ENCODE measurements around the gene ALKAL2. TPM values are rescaled to one million over a fixed set of nuclear protein-coding genes. Genes with fewer than 3 reads are reported as not detected.

Gene ALKAL2
- total and polyA plus RNA-seq, 10 of the 15 experiments (the other 5 are each of a cell fraction or from before 2014, with no cell fraction given), result 0.11 to 0.29 (median 0.11) TPM; not detected in 7

DNA sequence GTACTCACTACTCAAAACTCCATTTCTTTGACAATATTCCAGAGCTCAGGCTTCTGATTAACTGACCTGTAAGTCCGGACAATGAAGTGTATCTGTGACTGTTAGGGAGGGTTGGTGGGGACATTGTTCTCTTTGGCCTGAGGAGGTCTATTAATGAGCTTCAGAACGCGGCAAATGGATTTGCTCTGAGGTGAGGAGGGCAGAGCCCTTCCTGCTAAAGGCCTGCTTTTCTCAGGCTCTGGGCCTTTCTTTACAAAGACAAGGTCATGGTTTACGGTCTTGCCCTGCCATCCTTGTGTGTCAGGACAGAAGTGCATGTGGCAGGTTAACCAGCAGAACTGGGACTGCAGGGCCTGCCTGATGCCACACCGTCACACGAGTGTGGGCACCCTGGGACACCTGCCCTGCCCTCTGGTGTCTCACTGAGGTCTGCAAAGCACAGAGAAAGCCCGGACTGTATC lies 7.2 kb downstream of the ALKAL2 start:
- Histone ChIP-seq H3K36me3 (ENCODE audit: control insufficient read depth in 2 of 2, insufficient read depth in 2 of 2, low read length in 1 of 2) (peaks cover 26 to 34% of the 10 kb centered on the region in 2 experiments), H3K27ac (ENCODE audit: control insufficient read depth, insufficient read depth) (no peak overlapping the region), H3K27me3 (replicated peaks in 1 of 2; ENCODE audit: control insufficient read depth in 2 of 2, insufficient read depth in 2 of 2, low read length in 1 of 2) (no peaks in the 10 kb centered on the region), H3K79me2 (ENCODE audit: control insufficient read depth, insufficient read depth, low read length) (no peaks in the 10 kb centered on the region; the same call in 1 of the 2 replicates), H2AFZ (ENCODE audit: control insufficient read depth, low read depth, low read length) (no peak overlapping the region), H4K20me1 (ENCODE audit: control insufficient read depth, insufficient read depth) (no peaks in the 10 kb centered on the region), H3K4me1 (ENCODE audit: control insufficient read depth, insufficient read depth, low read length) (peaks cover 1% of the 10 kb centered on the region), H3K9me3 (replicated peaks; ENCODE audit: control insufficient read depth, insufficient read depth, low read length) (no peaks in the 10 kb centered on the region), H3K4me3 (no peak overlapping the region), H3K9ac (ENCODE audit: control insufficient read depth, insufficient read depth, low read length) (no peak overlapping the region), H3K4me2 (ENCODE audit: control insufficient read depth, insufficient read depth) (no peak overlapping the region)
- CTCF ChIA-PET, result interaction anchor here (0.8 to 1.3 kb wide), 2 partner anchors 9 to 22 kb away, joined by 3 to 5 read pairs; no protein-coding TSS in a partner anchor
- FAIRE-seq, result no peak
- in situ Hi-C loops (cut with MboI), result no loop called here
- TF ChIP-seq SMARCA5 (IDR thresholded peaks at IDR 0.05) (no peak), ZNF217 (IDR thresholded peaks at IDR 0.05) (no peak), ESRRA (IDR thresholded peaks at IDR 0.05; ENCODE audit: low read length) (no peak), MEF2B (IDR thresholded peaks at IDR 0.05; ENCODE audit: partially characterized antibody, poor library complexity, severe bottlenecking) (no peak), ZSCAN29 (IDR thresholded peaks at IDR 0.05) (no peak), KDM1A (IDR thresholded peaks at IDR 0.05; ENCODE audit: borderline replicate concordance) (no peak)
- TF ChIP-seq, protein P1, sequence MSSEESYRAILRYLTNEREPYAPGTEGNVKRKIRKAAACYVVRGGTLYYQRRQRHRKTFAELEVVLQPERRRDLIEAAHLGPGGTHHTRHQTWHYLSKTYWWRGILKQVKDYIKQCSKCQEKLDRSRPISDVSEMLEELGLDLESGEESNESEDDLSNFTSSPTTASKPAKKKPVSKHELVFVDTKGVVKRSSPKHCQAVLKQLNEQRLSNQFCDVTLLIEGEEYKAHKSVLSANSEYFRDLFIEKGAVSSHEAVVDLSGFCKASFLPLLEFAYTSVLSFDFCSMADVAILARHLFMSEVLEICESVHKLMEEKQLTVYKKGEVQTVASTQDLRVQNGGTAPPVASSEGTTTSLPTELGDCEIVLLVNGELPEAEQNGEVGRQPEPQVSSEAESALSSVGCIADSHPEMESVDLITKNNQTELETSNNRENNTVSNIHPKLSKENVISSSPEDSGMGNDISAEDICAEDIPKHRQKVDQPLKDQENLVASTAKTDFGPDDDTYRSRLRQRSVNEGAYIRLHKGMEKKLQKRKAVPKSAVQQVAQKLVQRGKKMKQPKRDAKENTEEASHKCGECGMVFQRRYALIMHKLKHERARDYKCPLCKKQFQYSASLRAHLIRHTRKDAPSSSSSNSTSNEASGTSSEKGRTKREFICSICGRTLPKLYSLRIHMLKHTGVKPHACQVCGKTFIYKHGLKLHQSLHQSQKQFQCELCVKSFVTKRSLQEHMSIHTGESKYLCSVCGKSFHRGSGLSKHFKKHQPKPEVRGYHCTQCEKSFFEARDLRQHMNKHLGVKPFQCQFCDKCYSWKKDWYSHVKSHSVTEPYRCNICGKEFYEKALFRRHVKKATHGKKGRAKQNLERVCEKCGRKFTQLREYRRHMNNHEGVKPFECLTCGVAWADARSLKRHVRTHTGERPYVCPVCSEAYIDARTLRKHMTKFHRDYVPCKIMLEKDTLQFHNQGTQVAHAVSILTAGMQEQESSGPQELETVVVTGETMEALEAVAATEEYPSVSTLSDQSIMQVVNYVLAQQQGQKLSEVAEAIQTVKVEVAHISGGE (CRISPR knock-in tag; IDR thresholded peaks at IDR 0.05), result no peak
- 90% methylated on average over 7 of the region's 7 CpGs for WGBS (ENCODE audit: insufficient coverage, insufficient replicate concordance, low lambda C conversion rate, missing lambda C conversion rate)
- SMC1A ChIA-PET (ENCODE audit: uncharacterized antibody, unreplicated experiment), result interaction anchor here (0.9 kb wide), 1 partner anchor 13 kb away, joined by 3 read pairs; no protein-coding TSS in a partner anchor
- no peak for ATAC-seq
- intact Hi-C loops (cut with micrococcal nuclease; ENCODE audit: unreplicated experiment), result no loop called here
- DNase-seq (ENCODE audit: low read depth, low spot score), result no peak
- RAD21 ChIA-PET (ENCODE audit: unreplicated experiment), result no interaction called here
- no TSS peak for BruUV-seq (replicated peaks)
- POLR2A ChIA-PET, result no interaction called here

All from GM12878 (cell line).